GM18507 (cell line): ENCODE data around the gene ABHD17C.

Experiments
- DNase-seq: peaks from one replicate; pipeline ENCODE4 v3.0.0; 2011; ENCODE audit warnings: low read depth; ENCODE audit not compliant: insufficient read length; ENCODE audit errors: extremely low spot score
- FAIRE-seq: peaks from 2 replicates; lab custom pipeline; 2011; peaks lifted over from hg19 to GRCh38; lab: Jason Lieb, UNC

ABHD17C gene

GRCh38 chr15:80722811-80723210 is 27.7 kb downstream of the ABHD17C start:
- DNase-seq, result no peak
- no peak for FAIRE-seq

GRCh38 chr15:80727196-80727595 is 32.1 kb downstream of the ABHD17C start:
- DNase-seq (no peak), FAIRE-seq (no peak)

GRCh38 chr15:80727596-80727995 is 32.5 kb downstream of the ABHD17C start:
- no peak for FAIRE-seq
- DNase-seq, result no peak

- DNase-seq (no peak), FAIRE-seq (no peak)
Measured at GRCh38 chr15:80730387-80730786, 35.3 kb downstream of the ABHD17C start.

- FAIRE-seq (no peak), DNase-seq (no peak)
Measured at GRCh38 chr15:80730926-80731325, 35.8 kb downstream of the ABHD17C start.

- FAIRE-seq (no peak), DNase-seq (no peak)
Measured at GRCh38 chr15:80732167-80732566, 37.1 kb downstream of the ABHD17C start.

- FAIRE-seq (no peak), DNase-seq (no peak)
Measured at GRCh38 chr15:80732818-80733217, 37.7 kb downstream of the ABHD17C start.

- no peak for FAIRE-seq
- no peak for DNase-seq
Measured at GRCh38 chr15:80733460-80733859, 38.4 kb downstream of the ABHD17C start.

- DNase-seq (no peak), FAIRE-seq (no peak)
Measured at GRCh38 chr15:80735344-80735743, 40.2 kb downstream of the ABHD17C start.

- FAIRE-seq, result no peak
- no peak for DNase-seq
Measured at GRCh38 chr15:80736560-80736959, 41.5 kb downstream of the ABHD17C start.

- FAIRE-seq (no peak), DNase-seq (no peak)
Measured at GRCh38 chr15:80739919-80740318, 44.8 kb downstream of the ABHD17C start.

GRCh38 chr15:80742081-80742480 is 47.0 kb downstream of the ABHD17C start:
- no peak for DNase-seq
- FAIRE-seq, result no peak

- no peak for FAIRE-seq
- no peak for DNase-seq
Measured at GRCh38 chr15:80743189-80743833, 48.2 kb downstream of the ABHD17C start.

GRCh38 chr15:80744415-80744814 is 49.3 kb downstream of the ABHD17C start:
- no peak for DNase-seq
- no peak for FAIRE-seq

GRCh38 chr15:80744826-80745225 is 49.7 kb downstream of the ABHD17C start:
- no peak for FAIRE-seq
- DNase-seq, result no peak

GRCh38 chr15:80745888-80746287 is 50.8 kb downstream of the ABHD17C start:
- FAIRE-seq, result no peak
- no peak for DNase-seq

GRCh38 chr15:80747317-80748053 is 52.4 kb downstream of the ABHD17C start:
- DNase-seq (no peak), FAIRE-seq (no peak)

GRCh38 chr15:80749589-80749988 is 54.5 kb downstream of the ABHD17C start:
- FAIRE-seq (no peak), DNase-seq (no peak)

GRCh38 chr15:80750575-80750974 is 55.5 kb downstream of the ABHD17C start:
- DNase-seq, result no peak
- FAIRE-seq, result no peak

GRCh38 chr15:80752204-80752603 is 57.1 kb downstream of the ABHD17C start:
- DNase-seq (no peak), FAIRE-seq (no peak)

GRCh38 chr15:80753161-80753560 is 58.1 kb downstream of the ABHD17C start:
- no peak for FAIRE-seq
- DNase-seq, result no peak
